Type B pancreatic cell (in vitro differentiated cells): ENCODE results near the gene DAZAP1. TPM values are rescaled to one million over a fixed set of nuclear protein-coding genes. Genes with fewer than 3 reads are reported as not detected.
A peak's percentile ranks its signal among the peaks of the same experiment; 100 is the strongest.

Source experiments
- DNase-seq: peaks from one replicate; pipeline ENCODE4 v3.0.0; 2021; ENCODE audit warnings: mixed read lengths; ENCODE audit not compliant: unreplicated experiment; ENCODE audit errors: extremely low spot score
- H3K27ac Mint-ChIP-seq: 2 replicates; pipeline ENCODE4 v1.8.0; 2021; ENCODE audit warnings: mild to moderate bottlenecking, mixed read lengths
- H3K27me3 Mint-ChIP-seq: 2 replicates; pipeline ENCODE4 v1.8.0; 2021; ENCODE audit warnings: mixed read lengths
- H3K36me3 Mint-ChIP-seq: 2 replicates; pipeline ENCODE4 v1.8.0; 2021; ENCODE audit warnings: mixed read lengths
- H3K4me1 Mint-ChIP-seq: one replicate; pipeline ENCODE4 v1.8.0; 2021; ENCODE audit warnings: mixed read lengths; ENCODE audit not compliant: unreplicated experiment
- H3K4me3 Mint-ChIP-seq: 2 replicates; pipeline ENCODE4 v1.8.0; 2021; ENCODE audit warnings: mild to moderate bottlenecking, mixed read lengths
- H3K9me3 Mint-ChIP-seq: 2 replicates; pipeline ENCODE4 v1.8.0; 2021; ENCODE audit warnings: mixed read lengths
- total RNA-seq: library from RNA; stranded (reverse); gene quantifications from 2 replicates; pipeline ENCODE4 v1.2.1, GENCODE V29; 2021; ENCODE audit warnings: low replicate concordance
- TF ChIP-seq, protein P1 (sequence below): fragments of 200-600 bp; sonication (generic); conservative IDR thresholded peaks from 2 replicates; pipeline ENCODE4 v1.5.0; 2021; ENCODE audit warnings: antibody characterized with exemption, mild to moderate bottlenecking

DAZAP1 gene
- total RNA-seq, 1 donor from 2014 or later = 124 TPM

DNA sequence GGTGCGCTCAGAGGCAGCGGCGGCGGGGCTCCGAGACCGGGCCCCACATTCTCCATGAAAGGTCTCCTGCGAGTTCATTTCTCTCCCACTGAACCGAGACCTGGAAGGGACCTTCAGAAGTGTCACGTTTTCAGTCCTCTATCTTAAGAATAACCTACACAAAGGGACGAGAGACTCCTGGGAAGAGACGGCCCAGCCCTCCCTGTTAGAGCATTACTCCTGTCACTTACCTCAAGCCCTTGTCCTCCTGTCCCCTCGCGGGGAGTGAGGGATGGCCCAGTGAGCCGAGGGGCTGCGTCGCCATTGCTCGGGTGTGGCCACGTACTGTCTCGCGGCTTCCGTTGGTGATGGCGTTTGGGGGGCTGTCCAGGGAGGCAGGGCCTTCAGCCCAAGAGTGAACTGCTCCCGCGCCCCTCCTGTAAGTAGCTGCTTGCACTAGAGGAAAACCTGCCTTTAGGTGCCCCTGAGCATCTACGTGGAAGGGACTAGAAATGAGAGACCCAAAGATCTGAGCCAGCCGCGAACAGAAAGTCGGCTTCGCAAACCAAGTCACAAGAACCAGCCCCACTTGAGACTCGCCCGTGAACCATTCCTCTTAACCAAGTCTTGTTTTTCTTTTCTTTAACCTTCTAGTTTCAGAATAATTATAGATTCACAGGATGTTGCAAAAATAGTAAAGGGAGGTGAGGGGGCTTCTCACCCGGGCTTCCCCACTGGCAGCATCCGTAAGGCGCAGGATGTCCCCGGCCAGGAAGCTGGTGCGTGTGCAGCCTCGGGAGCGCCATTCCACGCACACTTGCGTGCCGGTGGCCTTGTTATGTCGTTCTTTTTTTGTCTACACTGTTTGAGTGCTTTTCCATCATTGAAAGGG lies 44.8 kb upstream of the DAZAP1 start:
- peaks cover 4% of the 10 kb centered on the region for H3K36me3 Mint-ChIP-seq
- H3K4me1 Mint-ChIP-seq = peaks cover 20% of the 10 kb centered on the region
- no peak overlapping the region for H3K4me3 Mint-ChIP-seq
- DNase-seq = no peak
- H3K27ac Mint-ChIP-seq = no peak overlapping the region
- TF ChIP-seq, protein P1, sequence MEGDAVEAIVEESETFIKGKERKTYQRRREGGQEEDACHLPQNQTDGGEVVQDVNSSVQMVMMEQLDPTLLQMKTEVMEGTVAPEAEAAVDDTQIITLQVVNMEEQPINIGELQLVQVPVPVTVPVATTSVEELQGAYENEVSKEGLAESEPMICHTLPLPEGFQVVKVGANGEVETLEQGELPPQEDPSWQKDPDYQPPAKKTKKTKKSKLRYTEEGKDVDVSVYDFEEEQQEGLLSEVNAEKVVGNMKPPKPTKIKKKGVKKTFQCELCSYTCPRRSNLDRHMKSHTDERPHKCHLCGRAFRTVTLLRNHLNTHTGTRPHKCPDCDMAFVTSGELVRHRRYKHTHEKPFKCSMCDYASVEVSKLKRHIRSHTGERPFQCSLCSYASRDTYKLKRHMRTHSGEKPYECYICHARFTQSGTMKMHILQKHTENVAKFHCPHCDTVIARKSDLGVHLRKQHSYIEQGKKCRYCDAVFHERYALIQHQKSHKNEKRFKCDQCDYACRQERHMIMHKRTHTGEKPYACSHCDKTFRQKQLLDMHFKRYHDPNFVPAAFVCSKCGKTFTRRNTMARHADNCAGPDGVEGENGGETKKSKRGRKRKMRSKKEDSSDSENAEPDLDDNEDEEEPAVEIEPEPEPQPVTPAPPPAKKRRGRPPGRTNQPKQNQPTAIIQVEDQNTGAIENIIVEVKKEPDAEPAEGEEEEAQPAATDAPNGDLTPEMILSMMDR = no peak
- H3K27me3 Mint-ChIP-seq = no peaks in the 10 kb centered on the region
- H3K9me3 Mint-ChIP-seq = no peaks in the 10 kb centered on the region

DNA sequence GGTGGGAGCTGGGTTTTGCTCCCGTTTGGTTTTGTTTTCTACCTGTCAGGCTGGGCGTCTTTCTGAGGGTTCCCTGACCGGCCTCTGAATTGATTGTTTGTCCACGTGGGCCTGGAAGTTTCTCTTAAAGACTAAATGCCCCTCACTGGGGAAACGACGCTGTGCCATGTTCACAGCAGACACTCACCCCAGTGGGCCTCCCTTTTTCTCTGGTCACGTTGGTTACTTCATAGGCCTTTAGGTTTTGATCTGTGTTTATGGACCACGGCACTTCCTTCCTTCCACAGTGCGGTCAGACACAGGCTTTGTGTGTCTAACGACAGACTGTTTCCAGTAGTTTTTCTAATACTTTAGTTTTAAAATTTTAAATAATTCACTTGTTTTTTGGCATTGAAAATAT lies 43.8 kb upstream of the DAZAP1 start:
- no peaks in the 10 kb centered on the region for H3K9me3 Mint-ChIP-seq
- peaks cover 4% of the 10 kb centered on the region for H3K36me3 Mint-ChIP-seq
- H3K4me1 Mint-ChIP-seq = peaks cover 16% of the 10 kb centered on the region
- TF ChIP-seq, protein P1 = no peak
- no peak overlapping the region for H3K27ac Mint-ChIP-seq
- H3K27me3 Mint-ChIP-seq = no peaks in the 10 kb centered on the region
- DNase-seq = no peak
- H3K4me3 Mint-ChIP-seq = no peak overlapping the region

DNA sequence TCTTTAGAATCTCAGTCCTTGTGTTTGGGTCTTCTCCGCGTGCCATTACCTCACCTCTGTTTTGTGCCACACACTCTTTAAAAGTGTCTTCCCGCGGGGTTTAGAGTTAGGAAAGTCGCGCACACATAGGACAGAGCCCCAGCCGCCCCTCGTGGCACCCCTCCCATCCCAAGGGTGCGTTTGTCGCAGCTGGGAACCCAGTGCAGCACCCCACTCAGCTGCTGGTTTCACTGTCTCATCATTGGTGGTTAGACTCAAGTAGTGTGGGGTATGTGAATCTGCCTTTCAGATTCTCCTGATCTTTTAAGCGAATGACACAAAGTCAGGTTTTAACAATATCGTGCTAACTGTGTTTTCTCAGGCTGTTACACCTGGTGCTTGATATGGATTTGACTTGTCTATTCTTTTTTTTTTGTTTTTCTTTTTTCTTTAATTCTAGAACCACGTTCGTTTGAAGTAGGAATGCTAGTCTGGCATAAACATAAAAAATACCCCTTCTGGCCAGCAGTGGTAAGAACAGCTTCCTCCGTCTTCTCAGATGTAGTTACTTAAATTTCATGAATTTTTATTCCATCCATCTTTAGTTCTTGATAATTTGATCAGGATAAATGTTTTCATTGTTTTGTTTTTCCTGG lies 43.2 kb upstream of the DAZAP1 start:
- Mint-ChIP-seq H3K27me3 (no peaks in the 10 kb centered on the region), H3K27ac (no peak overlapping the region), H3K9me3 (no peaks in the 10 kb centered on the region), H3K36me3 (peaks cover 4% of the 10 kb centered on the region), H3K4me1 (peaks cover 16% of the 10 kb centered on the region), H3K4me3 (no peak overlapping the region)
- DNase-seq = no peak
- TF ChIP-seq, protein P1 = peak; percentile 68

DNA sequence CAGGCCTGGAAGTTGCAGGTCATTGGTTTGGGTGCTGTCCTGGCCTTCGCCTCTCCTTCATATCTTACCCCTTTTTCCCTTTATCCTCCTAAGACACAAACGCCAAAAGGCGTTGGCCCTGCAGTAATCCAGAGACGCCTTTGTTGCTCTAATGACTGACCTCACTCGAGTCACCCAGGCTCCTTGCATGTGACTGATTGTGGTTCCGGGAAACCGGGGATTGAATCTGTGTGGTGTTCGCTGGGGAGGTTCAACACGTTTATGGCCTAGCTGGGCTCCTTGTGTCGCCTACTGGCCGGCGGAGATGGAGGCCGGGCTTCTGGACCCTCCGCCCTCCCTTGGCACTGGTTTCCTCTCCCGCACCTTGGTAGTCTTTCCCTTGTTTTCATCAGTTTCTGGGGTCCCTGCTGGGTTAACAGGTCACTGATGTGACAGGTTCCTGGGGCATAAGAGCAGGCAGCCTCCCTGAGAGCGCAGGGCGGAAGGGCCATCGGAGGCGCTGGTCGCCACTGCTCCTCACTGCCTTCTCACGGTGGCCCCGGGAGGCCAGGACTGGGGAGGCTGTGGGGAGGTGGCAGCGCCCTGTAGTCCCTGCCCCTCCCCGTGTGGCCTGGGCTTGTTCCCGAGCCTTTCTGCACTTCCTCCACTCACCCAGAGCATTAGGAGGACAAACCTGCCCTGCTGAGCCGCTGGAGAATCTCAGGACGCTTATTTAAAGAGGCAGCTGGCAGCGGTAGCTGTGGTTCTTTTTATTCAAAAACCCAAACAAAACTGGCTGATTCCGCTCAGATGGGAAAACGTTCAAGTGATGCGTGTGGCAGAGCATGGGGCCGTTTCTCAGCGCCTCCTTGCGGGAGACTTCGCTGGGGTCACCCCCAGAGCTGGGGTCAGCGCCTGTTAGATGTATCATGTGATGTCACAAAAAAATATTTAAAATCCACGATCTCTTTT lies 41.8 kb upstream of the DAZAP1 start:
- Mint-ChIP-seq H3K27ac (no peak overlapping the region), H3K4me3 (no peak overlapping the region), H3K36me3 (peaks cover 7% of the 10 kb centered on the region), H3K4me1 (peaks cover 10% of the 10 kb centered on the region), H3K9me3 (no peaks in the 10 kb centered on the region), H3K27me3 (no peaks in the 10 kb centered on the region)
- no peak for DNase-seq
- TF ChIP-seq, protein P1 = no peak

DNA sequence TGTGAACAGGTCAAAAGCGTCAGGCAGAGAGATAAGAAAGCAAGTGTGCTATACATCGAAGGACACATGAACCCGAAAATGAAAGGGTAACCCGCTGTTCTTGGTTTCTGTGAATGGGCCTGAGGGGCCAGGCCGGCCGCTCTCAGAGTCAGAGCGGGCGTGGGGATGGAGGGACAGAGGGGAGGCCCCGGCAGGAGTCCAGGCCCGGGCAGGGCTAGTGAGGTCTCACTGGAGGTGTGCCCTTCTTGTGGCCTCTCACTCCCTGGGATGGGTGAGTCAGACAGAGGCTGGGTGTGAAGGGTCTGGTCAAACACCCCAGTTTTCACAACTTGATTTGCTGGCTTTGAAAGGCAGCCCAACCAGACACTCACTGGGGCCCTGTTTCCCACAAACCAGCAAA lies 41.1 kb upstream of the DAZAP1 start:
- Mint-ChIP-seq H3K27me3 (no peaks in the 10 kb centered on the region), H3K4me1 (peaks cover 8% of the 10 kb centered on the region), H3K36me3 (peaks cover 7% of the 10 kb centered on the region), H3K27ac (no peak overlapping the region), H3K9me3 (no peaks in the 10 kb centered on the region), H3K4me3 (no peak overlapping the region)
- no peak for DNase-seq
- TF ChIP-seq, protein P1 = no peak
